ENCODE measurements around the gene CACHD1.
"Not testable (repeated sequence)": the region's sequence is repeated elsewhere in the genome, so short reads cannot be mapped to it uniquely, and the experiment has no call there.

Gene CACHD1

DNA sequence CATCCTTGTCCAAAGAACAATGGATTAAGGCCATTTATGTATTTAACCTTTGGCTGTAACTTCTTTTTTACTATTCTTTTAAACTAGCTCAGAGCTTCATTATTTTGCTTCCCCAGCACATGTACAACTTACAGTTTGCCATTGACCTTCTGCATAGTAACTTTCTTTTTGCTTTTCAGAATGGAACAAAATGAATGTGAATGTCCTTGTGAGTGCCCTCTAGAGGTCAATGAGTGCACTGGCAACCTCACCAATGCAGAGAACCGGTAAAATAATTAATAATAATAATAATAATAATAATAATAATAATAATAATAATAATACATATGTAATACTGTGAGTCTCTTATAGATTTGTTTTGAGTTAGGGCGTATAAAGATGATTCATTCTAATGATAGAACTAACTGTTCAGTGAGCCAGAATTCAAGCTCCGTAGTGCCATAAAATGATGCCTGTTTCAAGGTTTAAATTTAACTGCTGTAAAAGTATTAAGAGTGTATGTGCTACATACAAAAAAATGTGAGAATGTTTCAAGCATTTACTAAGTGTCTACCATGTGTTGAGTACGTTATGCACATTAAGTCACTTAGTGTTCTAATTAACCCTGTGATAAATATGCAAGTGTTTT, 205.9 kb downstream of the CACHD1 start:
- no peak for DNase-seq

DNA sequence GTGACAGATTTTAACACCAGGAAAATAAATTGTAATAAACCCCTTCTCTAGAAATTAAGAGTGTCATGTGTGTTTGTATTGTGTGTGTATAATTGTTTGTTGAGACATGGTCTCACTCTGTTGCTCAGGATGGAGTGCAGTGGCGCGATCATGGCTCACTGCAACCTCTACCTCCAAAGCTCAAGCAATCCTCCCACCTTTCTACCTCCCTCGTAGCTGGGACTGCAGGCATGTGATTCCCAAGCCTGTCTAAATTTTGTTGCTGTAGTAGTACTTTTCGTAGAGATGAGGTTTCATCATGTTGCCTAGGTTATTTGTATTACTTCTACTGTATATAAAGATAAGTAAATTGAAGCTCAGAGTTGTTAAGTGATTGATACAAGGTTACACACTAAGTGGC, 206.5 kb downstream of the CACHD1 start:
- no peak for DNase-seq

DNA sequence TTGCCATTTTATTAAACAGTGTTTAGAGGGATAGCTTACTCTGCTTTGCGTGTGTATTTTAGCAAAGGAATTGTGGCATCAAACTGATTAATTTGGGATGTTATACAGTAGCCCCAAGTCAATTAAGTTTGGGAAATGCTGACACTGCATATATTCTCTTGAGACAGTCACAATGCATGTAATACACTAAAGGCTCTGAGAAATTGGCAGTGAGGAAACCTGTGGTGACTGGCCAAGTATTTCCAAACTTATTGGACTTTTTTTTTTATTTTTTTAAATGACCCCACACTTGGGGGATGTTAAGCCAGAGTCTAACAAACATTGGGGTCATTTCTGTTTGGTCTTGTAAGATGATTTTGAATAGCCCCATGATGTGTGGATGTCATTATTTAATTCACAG, 207.6 kb downstream of the CACHD1 start:
- no peak for DNase-seq

DNA sequence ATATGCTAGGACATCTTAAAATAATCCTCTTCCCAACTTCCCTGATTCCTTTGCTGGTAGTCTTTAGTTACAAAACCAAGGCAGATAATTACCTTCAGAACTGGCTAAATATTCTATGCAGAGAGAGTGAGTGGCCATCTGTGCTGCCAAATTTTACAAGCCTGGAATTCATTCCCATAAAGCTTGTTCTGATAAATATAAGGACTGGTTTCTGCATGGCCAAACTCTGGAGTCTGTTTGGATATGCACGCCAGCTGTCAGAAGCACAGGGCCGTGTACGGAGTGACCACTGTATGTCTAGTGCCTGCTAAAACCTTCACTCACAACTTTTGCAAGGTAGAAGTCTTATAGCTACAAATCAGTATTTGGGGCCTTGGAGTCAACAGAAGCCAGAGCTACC, 208.4 kb downstream of the CACHD1 start:
- no peak for DNase-seq

DNA sequence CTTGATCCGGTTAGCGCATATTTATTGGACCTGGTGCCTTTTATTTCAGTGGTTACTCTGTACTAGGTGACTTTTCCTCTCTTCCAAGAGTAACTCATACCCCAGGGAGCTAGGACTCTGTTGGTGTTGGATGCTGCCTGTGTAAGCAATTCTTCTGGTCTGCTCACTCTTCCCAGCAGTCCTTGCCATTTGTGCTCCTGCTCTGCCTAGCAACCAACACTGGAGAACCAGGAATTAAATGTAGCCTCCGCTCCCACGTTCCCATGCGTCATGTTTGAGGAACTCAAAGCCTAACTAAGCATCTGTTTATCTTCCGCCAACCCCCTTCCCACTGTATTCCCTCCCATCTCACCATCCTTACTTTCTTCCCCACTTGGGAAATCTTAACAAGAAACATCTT, 209.2 kb downstream of the CACHD1 start:
- no peak for DNase-seq

DNA sequence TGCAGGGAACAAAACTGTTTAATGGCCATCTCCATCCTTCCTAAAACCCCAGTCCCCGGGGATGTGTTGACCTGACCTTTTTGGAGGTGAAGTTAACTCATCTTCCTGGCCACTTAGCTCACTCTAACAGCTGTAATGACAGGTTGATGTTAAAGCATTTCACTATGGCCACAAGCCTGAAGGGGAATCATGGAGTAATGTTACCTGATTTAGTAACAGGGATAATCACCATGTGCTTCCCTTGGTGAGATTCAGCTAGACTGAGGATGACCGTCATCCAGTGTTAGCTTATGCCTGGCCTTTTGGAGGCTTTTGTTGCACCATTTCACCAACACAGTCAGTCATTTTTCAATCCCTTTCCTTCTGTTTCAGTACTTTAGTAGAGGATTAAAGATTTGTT, 210.7 kb downstream of the CACHD1 start:
- DNase-seq, result no peak

DNA sequence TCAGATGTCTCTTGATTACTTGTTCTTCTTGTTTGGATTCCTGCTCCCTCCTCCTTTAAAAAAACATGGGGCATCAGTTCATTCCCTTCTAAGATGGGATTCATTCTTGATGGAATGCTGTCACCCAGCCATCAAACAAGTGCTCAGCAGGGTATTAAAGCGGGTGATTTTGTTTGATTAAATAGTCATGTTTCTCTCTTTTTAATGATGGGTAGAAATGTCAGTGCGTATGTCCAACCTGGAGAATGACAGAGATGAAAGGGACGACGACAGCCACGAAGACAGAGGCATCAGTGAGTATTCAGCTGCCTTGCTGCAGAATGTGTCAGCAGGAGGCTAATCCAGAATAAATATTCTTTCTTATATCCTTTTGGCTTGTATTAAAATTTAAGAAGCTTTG, 211.1 kb downstream of the CACHD1 start:
- DNase-seq, result no peak

DNA sequence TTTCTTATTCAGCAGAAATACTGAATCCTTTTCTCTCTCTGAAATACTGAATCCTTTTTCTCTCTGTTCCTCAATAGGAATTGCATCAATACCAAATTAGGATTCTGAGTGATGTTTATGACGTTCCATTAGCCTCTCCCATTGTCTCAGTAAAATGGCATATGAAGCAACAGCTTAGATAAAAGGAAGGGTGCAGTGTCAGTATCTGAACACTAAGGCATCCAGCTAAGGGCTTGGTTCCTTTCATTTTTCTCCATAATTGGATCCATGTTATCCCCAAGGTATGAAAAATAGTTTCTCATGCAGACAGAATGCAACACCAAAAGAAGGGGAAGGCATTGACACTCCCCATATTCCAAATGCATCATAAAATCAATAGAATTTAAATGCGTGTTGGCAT, 213.5 kb downstream of the CACHD1 start:
- DNase-seq, result no peak

DNA sequence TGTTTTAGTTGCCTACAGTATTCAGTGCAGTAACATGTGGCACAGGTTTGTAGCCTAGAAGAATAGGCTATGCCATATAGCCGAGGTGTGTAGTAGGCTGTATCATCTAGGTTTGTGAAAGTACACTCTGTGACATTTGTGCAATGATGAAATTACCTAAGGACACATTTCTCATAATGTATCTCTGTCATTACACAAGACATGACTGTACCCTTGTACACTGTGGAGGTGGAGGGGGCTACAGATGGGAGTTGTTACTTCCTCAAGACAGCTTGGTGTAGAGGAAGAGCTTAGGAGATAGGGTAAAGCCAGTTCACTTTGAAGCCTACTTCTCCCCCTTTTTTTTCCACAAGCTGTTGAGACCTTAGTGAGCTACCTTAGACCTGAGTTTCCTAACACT, 215.3 kb downstream of the CACHD1 start:
- no peak for DNase-seq

DNA sequence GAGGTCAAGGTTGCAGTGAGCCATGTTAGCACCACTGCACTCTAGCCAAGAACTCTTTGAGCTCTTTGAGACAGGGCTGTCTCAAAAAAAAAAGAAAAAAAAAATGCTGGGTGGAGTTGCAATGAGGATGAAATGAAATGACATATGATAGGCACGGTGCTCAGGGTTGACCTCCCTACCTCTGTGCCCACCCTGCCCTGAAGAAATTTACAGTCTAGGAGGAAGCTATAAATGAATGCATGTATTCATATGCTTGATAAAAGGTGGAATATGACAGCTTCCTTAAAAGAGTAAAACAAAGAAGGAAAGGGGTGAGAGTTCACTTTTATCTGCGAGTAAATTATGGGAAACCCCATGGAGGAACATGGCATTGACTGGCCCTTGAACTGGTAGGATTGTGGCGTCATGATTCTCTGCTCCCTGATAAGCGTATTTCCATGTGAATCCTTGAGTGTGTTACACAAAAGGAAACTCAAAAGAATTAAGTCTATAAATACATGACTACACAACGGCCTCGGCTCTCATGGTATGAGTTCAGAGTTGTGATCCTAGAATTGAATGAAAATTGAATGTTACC, 215.9 kb downstream of the CACHD1 start:
- DNase-seq, result no peak

DNA sequence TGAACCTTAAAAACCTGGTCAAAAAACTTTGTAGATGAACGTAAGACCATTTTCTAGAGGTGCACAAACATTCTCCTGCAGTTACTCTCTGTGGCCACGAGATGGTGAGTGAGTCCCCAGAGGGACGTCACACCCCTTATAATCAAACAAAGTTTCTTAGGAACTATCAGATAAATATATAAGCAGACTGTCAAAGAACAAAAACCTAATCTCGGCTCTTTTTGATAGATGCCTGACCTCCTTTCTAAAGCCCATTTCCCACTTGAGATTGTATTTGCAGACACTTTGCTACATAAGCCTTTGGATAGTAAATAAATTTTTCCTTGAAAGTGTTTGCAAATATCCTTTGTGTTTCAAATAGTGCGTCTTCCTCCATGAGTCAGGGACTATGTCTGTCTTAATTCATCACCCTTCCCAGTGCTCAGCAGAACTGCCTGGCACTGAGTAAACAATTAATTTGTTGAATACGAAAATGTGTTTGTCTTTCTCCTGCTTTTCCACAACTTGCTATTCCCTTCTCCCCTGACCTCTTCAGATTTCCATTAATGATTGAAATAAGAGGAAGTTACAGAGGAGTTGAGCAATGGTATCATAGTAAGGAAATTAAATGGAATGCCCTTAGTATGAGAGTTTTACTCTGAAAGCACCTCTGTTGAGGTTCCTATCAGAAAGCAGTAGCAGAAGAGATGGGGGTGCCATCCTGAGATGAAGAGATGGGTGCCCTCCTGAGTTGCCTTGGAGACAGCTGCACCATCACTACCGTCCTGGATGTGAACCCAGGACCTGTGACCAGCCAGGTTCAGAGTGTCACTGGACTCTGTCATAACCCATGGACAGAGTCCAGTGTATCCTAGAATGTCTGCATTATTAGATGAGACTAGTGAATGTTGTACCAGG, 217.1 kb downstream of the CACHD1 start:
- no peak for DNase-seq

DNA sequence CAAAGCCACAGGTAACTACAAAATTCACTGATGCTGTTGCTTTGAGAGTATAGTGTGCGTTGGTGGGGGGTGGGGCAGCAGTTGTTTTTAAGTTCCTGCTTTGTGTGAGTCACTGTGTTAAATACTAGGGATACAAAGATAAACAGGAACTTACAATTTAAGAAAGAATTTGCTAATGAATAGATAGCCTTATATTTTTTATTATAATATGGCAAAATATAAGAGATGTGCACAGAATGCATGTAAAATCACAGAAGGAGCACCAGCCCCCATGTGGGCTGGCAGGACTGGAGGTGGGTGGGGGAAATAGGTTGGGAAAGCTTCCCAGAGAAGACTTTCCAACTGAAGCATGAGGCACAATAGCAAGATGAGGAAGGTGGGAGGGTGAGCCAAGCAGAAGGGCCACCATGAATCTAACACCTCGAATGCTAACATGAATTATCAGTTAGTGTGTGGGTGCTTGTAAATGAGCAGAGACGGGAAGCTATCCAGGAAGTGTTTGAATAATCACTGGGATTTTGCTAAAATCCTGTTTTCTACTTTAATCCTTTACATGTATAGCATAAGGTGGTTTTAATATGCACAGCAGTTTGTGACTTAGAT, 217.9 kb downstream of the CACHD1 start:
- DNase-seq, result no peak

DNA sequence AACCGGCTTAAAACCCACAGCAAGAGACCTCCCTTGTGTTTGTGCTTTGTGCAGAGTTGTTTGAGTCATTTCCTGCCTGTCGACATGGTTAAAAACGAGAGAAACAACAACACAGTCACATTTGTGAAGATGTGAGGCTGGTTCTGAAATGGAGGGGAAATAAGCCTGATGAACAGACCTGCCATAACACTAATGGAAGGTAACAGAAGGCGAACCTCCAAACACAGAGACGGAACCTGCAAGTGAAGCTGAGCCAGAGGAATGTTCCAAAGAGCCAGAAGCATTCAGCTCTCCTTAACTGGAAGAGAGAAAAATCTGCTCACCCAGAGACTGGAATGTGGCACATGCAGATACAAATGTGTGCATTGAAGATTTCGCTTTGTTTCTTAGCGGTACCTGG, 221.7 kb downstream of the CACHD1 start:
- DNase-seq, result no peak

DNA sequence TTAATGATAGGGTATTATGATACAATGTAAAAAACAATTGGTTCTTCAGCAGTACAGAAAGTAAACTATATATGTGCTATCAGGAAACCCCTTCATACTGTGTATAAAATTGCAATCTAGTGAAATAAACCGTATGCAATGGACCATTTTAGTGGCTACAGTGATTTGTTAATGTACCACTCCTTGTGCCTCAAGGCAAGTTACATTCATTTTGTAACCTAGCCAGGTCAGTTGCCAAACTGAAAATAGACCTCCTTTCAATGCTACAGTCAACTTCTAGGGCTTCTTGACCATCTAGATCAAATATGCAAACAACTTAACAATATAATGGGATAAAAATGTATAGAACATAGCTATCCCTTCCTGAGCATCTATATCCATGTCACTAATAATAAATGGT, 223.0 kb downstream of the CACHD1 start:
- DNase-seq, result no peak

DNA sequence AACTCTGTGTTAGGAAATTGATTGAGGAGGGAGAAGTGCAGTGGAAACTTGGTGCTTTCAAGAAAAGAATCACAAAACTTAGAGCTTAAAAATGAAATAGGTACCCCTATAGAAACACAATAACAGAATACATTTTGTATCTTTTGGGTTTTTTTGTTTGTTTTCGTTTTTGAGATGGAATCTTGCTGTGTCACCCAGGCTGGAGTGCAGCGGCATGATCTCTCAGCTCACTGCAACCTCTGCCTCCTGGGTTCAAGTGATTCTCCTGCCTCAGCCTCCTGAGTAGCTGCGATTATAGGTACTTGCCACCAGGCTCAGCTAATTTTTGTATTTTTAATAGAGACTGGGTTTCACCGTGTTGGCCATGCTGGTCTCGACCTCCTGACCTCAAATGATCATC, 223.5 kb downstream of the CACHD1 start:
- DNase-seq, result no peak

DNA sequence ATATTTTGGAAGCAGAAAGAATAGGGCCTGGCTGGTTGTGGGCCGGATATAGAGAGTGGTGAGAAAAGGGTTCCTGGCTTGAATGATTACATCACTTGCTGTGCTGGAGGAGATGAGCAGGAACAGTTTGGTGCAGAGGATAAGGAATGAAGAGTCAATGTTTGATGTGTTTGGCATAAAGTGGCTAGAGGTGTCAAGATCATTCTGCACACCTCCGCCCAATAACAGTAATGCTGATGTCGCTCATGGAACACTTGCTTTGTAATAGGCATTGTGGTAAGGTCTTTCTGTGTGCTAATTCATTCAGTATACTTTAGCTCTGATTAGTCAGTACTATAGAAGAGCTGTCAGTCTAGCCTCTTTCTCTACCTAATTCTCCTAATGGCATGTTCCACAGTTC, 226.9 kb downstream of the CACHD1 start:
- DNase-seq, result no peak

DNA sequence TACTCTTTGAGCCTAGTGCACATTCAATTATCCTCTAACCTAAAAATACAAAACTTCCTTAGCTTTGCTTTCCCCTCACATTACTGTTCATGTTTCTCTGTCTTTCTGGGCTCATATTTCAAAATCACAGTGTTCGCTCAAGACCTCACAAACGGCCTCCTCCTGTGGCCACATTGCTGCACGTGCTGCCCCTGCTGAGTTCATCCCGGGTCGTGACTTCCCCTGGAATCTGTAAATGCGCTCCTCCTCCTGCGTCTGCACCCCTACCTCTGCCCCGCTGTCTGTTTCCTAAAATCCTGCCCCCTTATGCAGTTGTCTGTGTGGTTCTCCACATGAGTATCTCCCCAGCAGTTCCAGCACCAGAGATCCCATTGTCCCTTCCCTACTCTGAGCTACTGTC, 229.4 kb downstream of the CACHD1 start:
- DNase-seq, result no peak

DNA sequence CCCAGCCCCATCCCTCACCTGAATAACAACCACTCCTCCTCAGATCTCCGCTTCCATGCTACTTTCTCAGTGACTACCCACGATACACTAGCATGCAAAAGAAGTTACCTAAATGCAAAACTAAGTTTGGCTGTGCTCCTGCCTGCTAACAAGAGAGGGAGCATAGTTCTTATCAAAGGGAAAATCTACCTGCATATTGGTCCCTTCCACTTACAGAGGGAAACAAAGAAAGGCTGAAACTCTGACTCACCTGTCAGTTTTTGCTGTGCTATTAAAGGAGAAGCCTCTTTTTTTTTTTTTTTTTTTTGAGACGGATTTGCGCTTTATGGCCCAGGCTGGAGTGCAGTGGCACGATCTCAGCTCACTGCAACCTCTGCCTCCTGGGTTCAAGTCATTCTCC, 231.1 kb downstream of the CACHD1 start:
- DNase-seq, result no peak

DNA sequence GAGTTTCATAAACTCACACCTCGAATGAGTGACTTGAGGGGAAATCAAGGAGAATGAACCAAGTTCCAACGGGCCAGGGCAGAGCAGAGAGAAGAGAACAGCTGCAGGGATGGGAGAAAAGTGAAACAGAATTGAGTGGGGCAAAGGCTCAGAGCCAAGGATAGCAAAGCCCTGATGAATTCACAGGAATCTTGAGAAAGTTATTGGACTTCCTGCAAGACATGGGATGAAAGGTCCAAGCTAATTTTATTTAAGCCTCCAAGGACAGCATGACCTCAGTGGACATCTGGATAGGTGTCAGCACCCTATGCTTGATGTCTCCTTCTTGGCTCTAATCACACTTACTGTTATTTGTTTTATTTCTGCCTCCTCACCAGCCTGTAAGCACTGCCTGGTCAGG, 232.0 kb downstream of the CACHD1 start:
- DNase-seq, result no peak

DNA sequence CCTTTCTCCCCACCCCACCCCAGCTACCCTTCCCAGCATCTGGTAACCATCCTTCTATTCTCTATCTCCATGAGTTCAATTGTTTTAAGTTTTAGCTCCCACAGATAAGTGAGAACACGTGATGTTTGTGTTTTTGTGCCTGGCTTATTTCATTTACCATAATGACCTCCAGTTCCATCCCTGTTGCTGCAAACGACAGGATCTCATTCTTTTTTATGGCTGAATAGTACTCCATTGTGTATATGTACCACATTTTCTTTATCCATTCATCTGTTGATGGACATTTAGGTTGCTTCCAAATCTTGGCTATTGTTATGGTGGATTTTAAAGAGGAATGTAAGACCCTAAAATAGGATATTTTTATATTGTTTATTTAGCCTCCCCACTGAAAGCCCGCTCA, 232.7 kb downstream of the CACHD1 start:
- not testable (repeated sequence) for DNase-seq

DNA sequence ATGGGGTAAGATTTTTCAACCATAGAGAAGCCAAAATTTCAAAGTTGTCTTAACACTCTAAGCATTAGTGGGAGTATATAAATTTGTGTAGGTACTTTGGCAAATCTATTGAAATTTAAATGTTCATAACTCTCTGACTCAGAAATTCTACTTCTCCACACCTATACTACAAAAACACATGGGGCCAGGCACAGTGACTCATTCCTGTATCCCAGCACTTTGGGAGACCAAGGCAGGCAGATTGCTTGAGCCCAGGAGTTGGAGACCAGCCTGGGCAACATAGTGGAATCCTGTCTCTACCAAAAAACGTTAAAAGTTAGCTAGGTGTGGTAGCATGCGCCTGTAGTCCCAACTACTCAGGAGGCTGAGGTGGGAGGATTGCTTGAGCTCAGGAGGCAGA, 233.7 kb downstream of the CACHD1 start:
- no peak for DNase-seq

DNA sequence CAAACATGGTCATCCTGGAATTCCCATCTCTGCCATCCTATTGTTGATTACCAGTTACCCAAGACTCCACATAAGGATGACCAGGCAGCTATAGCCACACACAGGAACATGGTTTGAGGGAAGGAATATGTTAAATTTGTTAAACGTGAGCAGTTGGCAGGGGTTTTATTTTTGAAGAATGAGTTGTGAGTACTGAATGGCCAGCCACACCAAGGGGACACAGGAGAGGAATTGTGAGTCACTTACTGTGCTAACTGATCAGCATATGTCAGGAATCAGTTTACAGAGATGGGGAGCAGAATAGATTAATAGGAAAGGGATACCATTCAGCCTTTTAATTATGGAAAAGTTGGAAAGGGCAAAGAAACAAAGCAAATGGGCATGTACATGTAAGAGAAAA, 235.7 kb downstream of the CACHD1 start:
- DNase-seq, result no peak

DNA sequence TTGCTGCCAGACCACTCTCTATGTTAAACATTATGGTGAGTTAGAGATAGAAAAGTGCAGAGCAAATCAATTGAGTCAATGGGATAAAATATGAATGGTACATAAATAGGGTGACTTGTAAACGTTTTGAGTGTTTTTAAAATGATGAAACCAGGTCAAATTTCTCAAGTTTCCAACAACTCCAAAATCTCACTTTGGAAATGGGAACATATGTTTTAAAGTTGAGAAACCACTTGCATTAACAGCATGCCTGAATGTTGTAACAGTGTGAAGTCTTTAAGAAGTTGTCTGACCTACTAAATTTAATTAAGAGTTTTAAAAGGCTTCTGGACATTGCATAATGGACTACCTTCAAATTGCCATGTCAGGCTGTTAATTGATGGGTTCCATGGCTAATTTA, 241.3 kb downstream of the CACHD1 start:
- DNase-seq, result no peak

DNA sequence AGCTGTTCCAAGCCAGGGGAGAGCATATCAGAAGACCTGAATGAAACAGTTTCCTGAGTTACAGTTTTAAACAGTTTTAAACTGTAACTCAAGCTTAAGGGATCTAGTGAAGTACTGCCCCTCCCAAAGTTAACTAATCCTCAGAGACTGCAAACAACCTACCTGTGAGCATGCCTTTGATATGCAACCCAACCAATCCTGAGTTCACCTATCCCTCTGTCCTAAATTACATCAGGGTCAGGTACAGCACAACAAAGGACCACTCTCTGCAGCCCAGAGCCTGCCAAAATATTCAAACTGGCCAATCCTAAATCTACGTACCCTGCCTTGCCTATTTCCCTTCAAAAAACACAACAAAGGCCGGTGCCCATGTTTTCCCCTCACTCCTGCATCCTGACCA, 242.1 kb downstream of the CACHD1 start:
- DNase-seq, result no peak

All from femur (tissue), 1 donor.